NB4 (cell line): ENCODE results near the gene RNU5B-1.

Source experiments
- DNase-seq: peaks from one replicate; pipeline ENCODE4 v3.0.0; 2010; ENCODE audit warnings: low read depth
- H3K4me3 ChIP-seq: one replicate; pipeline ENCODE4 v1.5.1; 2011; ENCODE audit warnings: mild to moderate bottlenecking, low read depth, low read length, moderate library complexity
- MYC ChIP-seq: IDR thresholded peaks from 2 replicates; pipeline ENCODE4 v1.6.1; 2011; ENCODE audit warnings: low read depth, low read length
- POLR2A ChIP-seq: IDR thresholded peaks from 2 replicates; pipeline ENCODE4 v1.6.1; 2011; ENCODE audit warnings: mild to moderate bottlenecking; ENCODE audit not compliant: insufficient read length; ENCODE audit errors: extremely low read depth
- TF ChIP-seq, protein P1 (sequence below): IDR thresholded peaks from 2 replicates; pipeline ENCODE4 v1.6.1; 2011; ENCODE audit warnings: low read depth, low read length
- TF ChIP-seq, protein P2 (sequence below): IDR thresholded peaks from one replicate; pipeline ENCODE4 v1.5.1; 2012; ENCODE audit warnings: low read depth, low read length

RNU5B-1 gene

DNA sequence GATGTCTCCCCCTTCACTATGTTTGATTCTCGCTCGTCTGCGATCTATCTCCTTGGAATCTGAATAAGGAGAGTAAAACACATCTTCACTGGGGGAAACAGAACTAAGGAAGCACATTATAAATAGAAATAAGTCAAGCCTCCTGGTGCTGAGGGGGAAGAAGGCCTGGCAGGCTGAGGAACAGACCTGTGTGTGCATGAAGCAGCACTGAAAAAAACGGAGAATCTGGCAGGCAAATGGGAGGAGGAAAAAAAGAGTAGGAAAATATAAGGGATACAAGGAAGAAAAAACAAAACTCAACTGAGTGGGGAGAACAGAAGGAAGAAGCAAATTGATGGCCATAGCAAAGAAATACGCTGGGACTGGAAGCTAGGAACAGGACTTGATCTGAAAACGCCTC, 43.5 kb upstream of the RNU5B-1 start:
- no peak for DNase-seq
- no peak overlapping the region for H3K4me3 ChIP-seq
- no peak for TF ChIP-seq POLR2A
- TF ChIP-seq, protein P1, sequence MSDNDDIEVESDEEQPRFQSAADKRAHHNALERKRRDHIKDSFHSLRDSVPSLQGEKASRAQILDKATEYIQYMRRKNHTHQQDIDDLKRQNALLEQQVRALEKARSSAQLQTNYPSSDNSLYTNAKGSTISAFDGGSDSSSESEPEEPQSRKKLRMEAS: no peak
- no peak for TF ChIP-seq MYC
- TF ChIP-seq, protein P2, sequence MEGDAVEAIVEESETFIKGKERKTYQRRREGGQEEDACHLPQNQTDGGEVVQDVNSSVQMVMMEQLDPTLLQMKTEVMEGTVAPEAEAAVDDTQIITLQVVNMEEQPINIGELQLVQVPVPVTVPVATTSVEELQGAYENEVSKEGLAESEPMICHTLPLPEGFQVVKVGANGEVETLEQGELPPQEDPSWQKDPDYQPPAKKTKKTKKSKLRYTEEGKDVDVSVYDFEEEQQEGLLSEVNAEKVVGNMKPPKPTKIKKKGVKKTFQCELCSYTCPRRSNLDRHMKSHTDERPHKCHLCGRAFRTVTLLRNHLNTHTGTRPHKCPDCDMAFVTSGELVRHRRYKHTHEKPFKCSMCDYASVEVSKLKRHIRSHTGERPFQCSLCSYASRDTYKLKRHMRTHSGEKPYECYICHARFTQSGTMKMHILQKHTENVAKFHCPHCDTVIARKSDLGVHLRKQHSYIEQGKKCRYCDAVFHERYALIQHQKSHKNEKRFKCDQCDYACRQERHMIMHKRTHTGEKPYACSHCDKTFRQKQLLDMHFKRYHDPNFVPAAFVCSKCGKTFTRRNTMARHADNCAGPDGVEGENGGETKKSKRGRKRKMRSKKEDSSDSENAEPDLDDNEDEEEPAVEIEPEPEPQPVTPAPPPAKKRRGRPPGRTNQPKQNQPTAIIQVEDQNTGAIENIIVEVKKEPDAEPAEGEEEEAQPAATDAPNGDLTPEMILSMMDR: no peak

DNA sequence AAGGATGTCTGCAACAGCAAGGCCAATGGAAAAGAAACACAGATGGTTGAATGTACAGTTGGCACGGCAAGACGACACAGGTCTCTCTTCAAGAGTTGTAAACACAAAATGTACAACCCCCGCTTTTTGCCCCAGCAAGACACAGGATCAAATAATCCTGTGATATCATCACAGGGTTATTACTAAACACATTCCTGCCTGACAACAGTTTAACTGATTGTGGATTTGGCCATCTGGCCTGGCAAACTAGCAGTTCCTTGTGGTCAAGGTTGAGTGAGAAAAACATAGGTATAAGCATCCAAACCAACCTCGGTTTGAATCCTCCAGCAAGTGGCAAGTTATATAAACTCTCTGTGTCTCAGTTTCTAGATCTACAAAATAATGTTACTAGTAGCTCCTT, 41.2 kb upstream of the RNU5B-1 start:
- no peak overlapping the region for H3K4me3 ChIP-seq
- TF ChIP-seq POLR2A (no peak), MYC (no peak)
- TF ChIP-seq, protein P1: no peak
- TF ChIP-seq, protein P2: no peak
- DNase-seq: no peak

DNA sequence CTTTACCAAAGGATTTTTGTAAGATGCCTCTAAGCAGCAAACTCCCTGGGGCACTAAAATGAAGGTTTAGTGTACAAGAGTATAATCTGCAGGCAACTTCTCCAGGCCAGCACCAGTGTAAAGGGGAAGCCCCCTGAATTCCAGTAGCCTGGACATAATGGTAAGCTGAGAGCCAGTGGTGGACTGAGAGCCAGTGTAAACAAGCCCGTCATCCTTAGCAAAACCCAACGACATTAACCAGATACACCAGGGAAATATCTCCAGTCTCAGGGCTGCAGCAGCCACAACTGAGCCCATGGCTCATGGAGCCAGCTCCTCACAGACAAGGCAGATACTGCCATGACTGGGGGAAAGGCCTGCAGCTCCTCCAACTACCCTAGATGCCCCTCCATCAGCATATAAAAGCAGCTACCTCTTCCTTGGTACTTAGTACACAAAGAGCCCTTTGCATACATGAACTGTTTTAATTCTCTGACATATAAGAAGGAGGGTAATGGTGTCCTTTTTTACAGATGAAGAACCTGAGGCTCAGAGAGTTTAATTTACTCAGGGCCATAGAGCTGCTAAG, 39.5 kb upstream of the RNU5B-1 start:
- DNase-seq: no peak
- TF ChIP-seq, protein P2: no peak
- TF ChIP-seq POLR2A (no peak), MYC (no peak)
- TF ChIP-seq, protein P1: no peak

DNA sequence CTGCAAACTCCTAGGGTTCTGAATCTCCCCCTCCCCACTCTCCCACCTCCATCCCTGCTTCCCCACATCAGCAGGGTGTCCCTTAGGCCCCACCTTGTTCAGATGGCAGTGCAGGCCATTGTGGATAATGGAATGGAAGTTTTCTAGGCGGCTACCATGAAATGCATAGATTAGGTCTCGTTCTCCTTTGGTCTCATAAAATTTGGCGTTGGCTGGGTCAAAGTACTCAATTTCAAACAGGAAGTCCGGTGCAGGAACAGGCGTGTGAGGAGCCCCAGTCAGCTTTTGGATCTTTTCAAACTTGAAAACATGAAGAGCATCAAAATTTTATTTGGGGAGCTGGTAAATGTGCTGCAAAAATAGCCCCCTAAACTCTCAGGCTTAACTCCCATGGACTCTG, 38.0 kb upstream of the RNU5B-1 start:
- TF ChIP-seq MYC (no peak), POLR2A (no peak)
- TF ChIP-seq, protein P1: no peak
- TF ChIP-seq, protein P2: no peak
- no peak overlapping the region for H3K4me3 ChIP-seq
- DNase-seq: no peak

More for the DNA sequence above, 39.5 kb upstream of the RNU5B-1 start:
- no peak overlapping the region for H3K4me3 ChIP-seq

DNA sequence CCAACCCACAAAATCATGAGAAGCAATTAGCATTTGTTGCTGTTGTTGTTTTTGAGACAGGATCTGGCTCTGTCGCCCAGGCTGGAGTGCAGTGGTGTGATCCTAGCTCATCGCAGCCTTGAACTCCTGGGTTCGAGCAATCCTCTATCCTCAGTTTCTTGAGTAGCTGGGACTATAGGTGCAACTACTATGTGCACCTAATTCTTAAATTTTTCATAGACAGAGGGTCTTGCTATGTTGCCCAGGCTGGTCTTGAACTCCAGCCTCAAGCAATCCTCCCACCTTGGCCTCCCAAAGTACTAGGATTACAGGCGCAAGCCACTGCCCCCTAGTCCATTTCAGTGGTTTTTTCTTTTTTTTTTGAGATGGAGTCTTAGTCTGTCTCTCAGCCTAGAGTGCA, 36.1 kb upstream of the RNU5B-1 start:
- H3K4me3 ChIP-seq: no peak overlapping the region
- no peak for DNase-seq
- no peak for TF ChIP-seq MYC
- TF ChIP-seq, protein P2: no peak
